RWPE2 (cell line): ENCODE results near the gene UBR1.

Source experiments
- ATAC-seq: fragments of 200-7000 bp; cut with Tn5 transposase; 3 replicates; pipeline ENCODE4 v1.9.1; 2021; ENCODE audit warnings: low read depth
- DNase-seq: peaks from one replicate; pipeline ENCODE4 v3.0.0-alpha.2; 2020; ENCODE audit warnings: low spot score
- H3K27ac ChIP-seq: fragments of 450-650 bp; 2 replicates; pipeline ENCODE4 v1.5.1; 2017; ENCODE audit warnings: mild to moderate bottlenecking; ENCODE audit not compliant: poor library complexity, severe bottlenecking
- H3K27me3 ChIP-seq: fragments of 250-450 bp; sonication (Bioruptor Pico); 2 replicates; pipeline ENCODE4 v1.5.1; 2021; ENCODE audit warnings: mild to moderate bottlenecking, moderate library complexity; ENCODE audit not compliant: insufficient read depth, poor library complexity, severe bottlenecking
- H3K36me3 ChIP-seq: fragments of 250-450 bp; sonication (Bioruptor Pico); 2 replicates; pipeline ENCODE4 v1.5.1; 2020; ENCODE audit warnings: low read depth, mild to moderate bottlenecking, moderate library complexity
- H3K4me1 ChIP-seq: fragments of 250-450 bp; sonication (Bioruptor Pico); 2 replicates; pipeline ENCODE4 v1.5.1; 2021; ENCODE audit warnings: mild to moderate bottlenecking, moderate library complexity; ENCODE audit not compliant: insufficient read depth, poor library complexity, severe bottlenecking
- H3K4me3 ChIP-seq: fragments of 250-450 bp; sonication (Bioruptor Pico); 2 replicates; pipeline ENCODE4 v1.5.1; 2021; ENCODE audit warnings: mild to moderate bottlenecking, moderate library complexity; ENCODE audit not compliant: severe bottlenecking
- H3K9me3 ChIP-seq: fragments of 250-450 bp; sonication (Bioruptor Pico); 2 replicates; pipeline ENCODE4 v1.5.1; 2021; ENCODE audit warnings: mild to moderate bottlenecking, moderate library complexity; ENCODE audit not compliant: severe bottlenecking
- CTCF ChIP-seq: fragments of 450-650 bp; IDR thresholded peaks from one replicate; pipeline ENCODE4 v1.5.1; 2017; ENCODE audit warnings: mild to moderate bottlenecking, moderate library complexity; ENCODE audit not compliant: poor library complexity, severe bottlenecking

Gene UBR1

GRCh38 chr15:43095708-43096347 lies 10.0 kb downstream of the UBR1 start:
- Histone ChIP-seq H3K27ac (no peak overlapping the region), H3K4me1 (peaks cover 21% of the 10 kb centered on the region), H3K4me3 (no peak overlapping the region), H3K36me3 (peaks cover 75% of the 10 kb centered on the region), H3K9me3 (no peaks in the 10 kb centered on the region), H3K27me3 (no peaks in the 10 kb centered on the region)
- ATAC-seq (peak; percentile 99), DNase-seq (no peak)
- TF ChIP-seq CTCF = no peak

- H3K4me1 ChIP-seq = peaks cover 15% of the 10 kb centered on the region
- no peak for TF ChIP-seq CTCF
- no peaks in the 10 kb centered on the region for H3K27me3 ChIP-seq
- peaks cover 73% of the 10 kb centered on the region for H3K36me3 ChIP-seq
- no peak overlapping the region for H3K4me3 ChIP-seq
- no peaks in the 10 kb centered on the region for H3K9me3 ChIP-seq
- H3K27ac ChIP-seq = no peak overlapping the region
- ATAC-seq (peak; percentile 45; the same call in 1 of the 3 replicates), DNase-seq (no peak)
Measured at GRCh38 chr15:43095243-43095642, 10.6 kb downstream of the UBR1 start.

GRCh38 chr15:43094416-43095030 lies 11.3 kb downstream of the UBR1 start:
- DNase-seq = no peak

GRCh38 chr15:43093026-43093425 lies 12.8 kb downstream of the UBR1 start:
- no peak for ATAC-seq
- H3K27me3 ChIP-seq = no peaks in the 10 kb centered on the region
- peaks cover 63% of the 10 kb centered on the region for H3K36me3 ChIP-seq
- TF ChIP-seq CTCF = no peak
- H3K4me3 ChIP-seq = no peak overlapping the region
- no peak overlapping the region for H3K27ac ChIP-seq
- H3K4me1 ChIP-seq = peaks cover 14% of the 10 kb centered on the region
- H3K9me3 ChIP-seq = no peaks in the 10 kb centered on the region
- DNase-seq = no peak

More at GRCh38 chr15:43094416-43095030, 11.3 kb downstream of the UBR1 start:
- Histone ChIP-seq H3K4me1 (peaks cover 14% of the 10 kb centered on the region), H3K9me3 (no peaks in the 10 kb centered on the region), H3K27ac (no peak overlapping the region), H3K4me3 (no peak overlapping the region), H3K36me3 (peaks cover 71% of the 10 kb centered on the region), H3K27me3 (no peaks in the 10 kb centered on the region)
- TF ChIP-seq CTCF = no peak
- no peak for ATAC-seq

- H3K36me3 ChIP-seq = peaks cover 57% of the 10 kb centered on the region
- no peak for DNase-seq
- peaks cover 11% of the 10 kb centered on the region for H3K4me1 ChIP-seq
- no peak overlapping the region for H3K27ac ChIP-seq
- ATAC-seq = no peak
- no peak for TF ChIP-seq CTCF
- H3K27me3 ChIP-seq = no peaks in the 10 kb centered on the region
- H3K9me3 ChIP-seq = no peaks in the 10 kb centered on the region
- H3K4me3 ChIP-seq = no peak overlapping the region
Measured at GRCh38 chr15:43091859-43092258, 14.0 kb downstream of the UBR1 start.
